DMS79 treated with DMSO at 0.1 percent for 48 hours (cell line): ENCODE data around the gene CPSF3.
"Not testable (repeated sequence)": the region's sequence is repeated elsewhere in the genome, so short reads cannot be mapped to it uniquely, and the experiment has no call there.

Experiments used
- DNase-seq: peaks from one replicate; lab custom pipeline; 2025; lab: John Stamatoyannopoulos, UW

The CPSF3 gene

DNA sequence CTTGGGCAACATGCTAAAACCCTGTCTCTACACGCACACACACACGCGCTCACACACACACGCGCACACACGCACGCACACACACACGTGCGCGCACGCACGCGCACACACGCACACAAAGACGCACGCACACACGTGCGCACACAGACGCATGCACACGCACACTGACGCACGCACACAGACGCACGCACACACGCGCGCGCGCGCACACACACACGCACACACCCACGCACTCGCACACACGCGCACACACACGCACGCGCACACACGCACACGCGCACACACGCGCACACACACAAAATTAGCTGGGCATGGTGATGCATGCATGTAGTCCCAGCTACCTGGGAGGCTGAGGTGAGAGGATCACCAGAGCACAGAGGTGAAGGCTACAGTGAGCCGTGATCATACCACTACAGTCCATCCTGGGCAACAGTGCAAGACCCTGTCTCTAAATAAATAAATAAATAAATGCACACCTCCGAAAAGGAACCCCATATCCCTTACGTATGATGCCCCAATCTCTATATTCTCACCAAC, 42.8 kb downstream of the CPSF3 start:
- DNase-seq: no peak

GRCh38 chr2:9467687-9468086, 44.2 kb downstream of the CPSF3 start:
- DNase-seq: peak; percentile 94

- DNase-seq: no peak
These were observed 47.8 kb downstream of the CPSF3 start for GRCh38 chr2:9471206-9471605.

GRCh38 chr2:9472511-9472910, 49.1 kb downstream of the CPSF3 start:
- no peak for DNase-seq

DNA sequence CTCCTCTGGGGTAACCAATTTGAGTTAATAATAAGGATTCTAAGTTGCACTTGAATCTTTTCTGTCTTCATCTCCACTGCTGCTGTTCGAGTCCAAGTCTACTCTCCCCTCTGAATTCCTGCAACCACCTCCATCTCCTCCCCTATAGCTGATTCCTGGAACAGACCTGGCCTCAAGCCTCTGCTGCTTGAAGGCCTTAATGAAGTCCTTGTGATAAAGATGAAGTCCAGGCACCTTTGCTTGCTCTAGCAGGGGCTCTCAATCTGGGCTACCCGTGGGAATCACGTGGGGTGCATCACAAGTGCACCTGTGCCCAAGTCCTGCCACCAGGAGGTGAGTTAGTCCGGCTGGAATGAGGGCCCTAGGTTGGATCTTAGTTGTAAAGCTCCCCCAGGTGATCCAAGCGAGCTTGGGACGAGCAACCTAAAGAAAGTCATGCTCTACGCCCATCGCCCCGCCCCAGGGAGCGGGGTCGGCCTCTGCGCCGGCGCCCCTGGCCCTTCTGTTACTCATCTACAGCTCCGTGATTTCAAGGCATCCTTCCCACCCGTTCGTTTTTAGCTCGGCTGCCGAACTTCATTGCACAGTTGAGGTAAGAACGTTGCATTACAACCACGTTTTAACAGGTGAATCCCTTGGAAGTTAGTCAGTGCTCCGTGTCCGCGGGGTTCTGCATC, 50.0 kb downstream of the CPSF3 start:
- no peak for DNase-seq

GRCh38 chr2:9473985-9474360, 50.5 kb downstream of the CPSF3 start:
- DNase-seq: no peak

GRCh38 chr2:9474361-9475057, 51.1 kb downstream of the CPSF3 start, which contains the start of gene IAH1:
IAH1 (plus strand) TSS chr2:9474551; CDS start chr2:9474567, 16 bp downstream.
- DNase-seq: peak; percentile 20

DNA sequence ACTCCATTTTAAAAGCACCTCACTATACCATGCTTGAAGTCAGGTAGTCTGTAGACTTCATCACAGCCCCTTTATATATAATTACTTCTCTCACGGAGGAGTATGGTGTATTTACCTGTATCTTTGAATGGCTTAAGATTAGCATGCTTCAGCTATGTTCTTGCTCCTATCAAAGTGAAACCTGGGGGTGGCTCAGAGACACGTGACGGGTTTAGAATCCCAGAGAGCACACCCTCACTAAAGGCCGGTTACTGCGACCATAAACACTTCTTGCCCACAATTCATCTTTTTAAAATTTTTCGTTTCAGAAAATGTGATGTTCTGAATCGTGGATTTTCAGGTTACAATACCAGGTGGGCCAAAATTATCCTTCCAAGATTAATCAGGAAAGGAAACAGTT, 54.5 kb downstream of the CPSF3 start:
- no peak for DNase-seq

GRCh38 chr2:9478526-9478925, 55.1 kb downstream of the CPSF3 start:
- no peak for DNase-seq

DNA sequence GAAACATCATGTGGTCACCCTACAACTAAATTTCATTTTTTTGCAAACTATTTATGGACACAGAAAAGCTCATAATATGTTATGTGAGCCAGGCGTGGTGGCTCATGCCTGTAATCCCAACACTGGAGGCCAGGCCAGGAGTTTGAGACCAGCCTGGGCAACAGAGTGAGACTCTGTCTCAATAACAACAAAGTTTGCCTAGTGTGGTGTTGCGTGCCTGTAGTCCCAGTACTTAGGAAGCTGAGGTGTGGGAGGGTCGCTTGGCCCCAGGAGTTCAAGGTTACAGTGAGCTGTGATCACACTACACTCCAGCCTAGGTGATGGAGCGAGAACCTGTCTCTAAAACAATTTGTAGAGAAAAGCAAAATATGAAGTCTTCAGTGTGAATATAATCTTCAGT, 56.7 kb downstream of the CPSF3 start:
- no peak for DNase-seq

DNA sequence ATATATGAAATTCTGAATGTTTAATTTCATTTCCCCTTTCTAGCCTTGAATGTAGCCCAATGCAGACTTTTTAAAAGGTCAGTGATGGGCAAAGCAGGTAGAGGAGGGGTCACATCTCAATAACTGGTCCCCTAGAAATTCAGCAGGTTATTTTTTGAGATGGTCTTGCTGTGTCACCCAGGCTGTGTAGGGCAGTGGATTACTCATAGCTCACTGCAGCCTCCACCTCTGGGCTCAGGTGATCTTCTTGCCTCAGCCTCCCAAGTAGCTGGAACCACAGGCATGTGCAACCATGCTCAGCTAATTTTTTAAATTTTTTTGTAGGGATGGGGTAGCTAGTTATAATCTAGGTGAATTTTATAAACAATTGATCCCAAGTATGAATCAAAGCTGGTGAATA, 59.7 kb downstream of the CPSF3 start:
- DNase-seq: no peak

DNA sequence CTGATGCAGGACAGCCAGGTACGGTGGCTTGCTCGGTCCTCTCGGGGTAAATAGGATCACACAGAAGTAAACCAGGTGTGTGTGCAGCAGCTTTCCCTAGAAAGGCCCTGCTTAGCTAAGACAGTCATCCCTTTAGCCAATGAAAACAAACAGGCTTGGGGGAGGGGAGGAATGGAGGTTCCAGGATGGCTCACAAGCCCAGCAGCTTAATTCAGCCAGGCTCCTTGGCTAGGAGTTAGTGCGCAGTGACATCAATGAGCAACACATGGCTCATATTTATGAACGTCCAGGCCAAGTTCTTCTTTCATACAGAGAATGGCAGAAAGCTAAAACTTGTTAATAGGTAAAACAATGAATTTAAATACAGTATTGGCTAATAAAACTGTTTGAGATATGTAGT, 61.1 kb downstream of the CPSF3 start:
- DNase-seq: no peak

GRCh38 chr2:9488583-9489547, 65.4 kb downstream of the CPSF3 start:
- no peak for DNase-seq

- no peak for DNase-seq
These were observed 67.3 kb downstream of the CPSF3 start for GRCh38 chr2:9490789-9491188.

DNA sequence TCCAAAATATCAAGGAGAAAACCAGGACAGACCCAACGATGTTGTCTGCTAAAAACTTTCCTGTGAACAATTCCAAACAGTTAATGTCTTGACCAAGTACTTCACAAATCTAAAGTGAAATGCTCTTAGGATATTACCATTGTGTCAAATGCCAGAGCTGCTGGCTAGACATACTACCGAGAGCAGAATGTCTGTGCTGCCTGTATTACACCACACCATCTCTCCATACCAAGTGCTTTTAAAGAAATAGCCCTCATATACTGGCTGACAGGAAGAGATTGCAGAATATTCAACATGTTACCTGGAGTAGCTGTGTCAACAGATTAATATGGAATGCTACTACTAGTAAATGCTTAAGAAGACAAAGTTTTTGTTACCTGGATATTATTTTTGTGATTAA, 69.5 kb downstream of the CPSF3 start:
- no peak for DNase-seq

GRCh38 chr2:9493478-9493877, 70.0 kb downstream of the CPSF3 start:
- DNase-seq: no peak

DNA sequence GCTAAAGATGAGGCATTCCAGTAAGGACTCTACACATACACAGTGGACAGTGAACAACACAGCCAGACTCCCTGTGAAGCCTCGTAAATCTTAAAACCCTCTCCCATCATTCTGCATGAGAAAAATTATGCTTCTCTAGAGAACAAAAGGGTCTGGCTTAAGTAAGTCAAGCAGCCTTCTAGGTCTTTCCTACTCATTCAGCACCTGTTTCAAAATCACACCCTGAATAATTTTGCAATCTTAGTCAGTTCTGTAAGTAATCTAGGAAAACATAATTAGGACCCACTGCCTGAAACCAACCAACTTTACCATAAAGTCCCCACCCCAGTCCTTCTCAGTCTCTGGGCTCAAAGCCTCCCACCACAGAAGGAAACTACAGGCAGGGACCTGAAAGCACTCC, 70.6 kb downstream of the CPSF3 start:
- DNase-seq: no peak

DNA sequence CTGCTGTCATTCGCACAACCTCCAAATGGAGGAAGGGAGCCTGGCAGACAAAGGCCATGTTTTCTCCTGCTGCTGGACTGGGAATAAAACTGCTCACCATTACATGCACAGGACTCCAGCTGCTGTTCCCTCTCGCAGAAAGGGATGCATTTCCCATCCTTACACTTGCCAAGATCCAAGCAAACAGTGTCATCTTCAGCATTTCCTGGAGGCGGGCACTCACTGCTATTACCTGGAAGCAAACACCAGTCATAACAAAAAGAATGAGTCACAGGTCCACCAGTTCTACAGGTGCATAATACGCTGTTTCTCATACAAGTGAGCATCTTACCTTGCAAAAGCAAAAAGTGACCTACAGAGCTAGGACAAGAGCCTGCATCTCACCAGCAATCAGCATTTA, 73.6 kb downstream of the CPSF3 start:
- DNase-seq: no peak

- DNase-seq: no peak
These were observed 74.8 kb downstream of the CPSF3 start for GRCh38 chr2:9498210-9498609.

GRCh38 chr2:9508931-9509330, 85.5 kb downstream of the CPSF3 start:
- no peak for DNase-seq

DNA sequence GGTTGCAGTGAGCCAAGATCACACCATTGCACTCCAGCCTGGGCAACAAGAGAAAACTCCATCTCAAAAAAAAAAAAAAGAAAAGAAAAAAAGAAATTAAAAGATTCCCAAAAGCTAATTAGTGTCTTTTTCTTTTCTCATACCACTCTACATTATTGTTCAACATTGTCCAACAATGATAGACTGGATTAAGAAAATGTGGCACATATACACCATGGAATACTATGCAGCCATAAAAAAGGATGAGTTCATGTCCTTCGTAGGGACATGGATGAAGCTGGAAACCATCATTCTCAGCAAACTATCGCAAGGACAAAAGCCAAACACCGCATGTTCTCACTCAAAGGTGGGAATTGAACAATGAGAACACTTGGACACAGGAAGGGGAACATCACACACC, 90.5 kb downstream of the CPSF3 start:
- not testable (repeated sequence) for DNase-seq

- DNase-seq: no peak
These were observed 93.8 kb downstream of the CPSF3 start for GRCh38 chr2:9517118-9517782.
